ENCODE data around the gene LCLAT1. TPM values are rescaled to one million over a fixed set of nuclear protein-coding genes. Genes with fewer than 3 reads are reported as not detected.

The LCLAT1 gene
- polyA plus RNA-seq, 1 of the 3 experiments (the other 2 are of a cell fraction) = 6.9 TPM

DNA sequence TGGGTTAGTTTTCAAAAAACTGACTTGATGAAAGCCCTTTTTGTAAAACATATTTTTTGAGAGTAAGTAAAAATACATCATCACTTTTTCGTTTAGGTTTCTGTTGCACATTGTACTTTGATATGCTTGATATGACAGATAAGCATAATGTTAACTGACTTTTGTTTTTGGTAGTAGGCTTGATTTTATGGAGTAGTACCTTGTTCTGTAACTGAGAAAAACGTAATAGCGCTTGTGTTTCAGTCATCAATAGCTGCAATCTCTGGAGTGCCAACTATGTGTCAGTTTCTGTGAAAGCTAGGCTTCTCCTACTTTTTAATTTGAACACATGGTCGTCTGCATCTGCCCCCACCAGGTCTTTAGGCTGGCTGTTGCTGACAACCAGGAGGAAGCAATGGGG lies 1.3 kb downstream of the LCLAT1 start:
- no peaks in the 10 kb centered on the region for H3F3A ChIP-seq (replicated peaks; ENCODE audit: insufficient read depth)
- no peak for TF ChIP-seq SMC3 (IDR thresholded peaks at IDR 0.05; ENCODE audit: low read depth, low read length)
- TF ChIP-seq, protein P1, sequence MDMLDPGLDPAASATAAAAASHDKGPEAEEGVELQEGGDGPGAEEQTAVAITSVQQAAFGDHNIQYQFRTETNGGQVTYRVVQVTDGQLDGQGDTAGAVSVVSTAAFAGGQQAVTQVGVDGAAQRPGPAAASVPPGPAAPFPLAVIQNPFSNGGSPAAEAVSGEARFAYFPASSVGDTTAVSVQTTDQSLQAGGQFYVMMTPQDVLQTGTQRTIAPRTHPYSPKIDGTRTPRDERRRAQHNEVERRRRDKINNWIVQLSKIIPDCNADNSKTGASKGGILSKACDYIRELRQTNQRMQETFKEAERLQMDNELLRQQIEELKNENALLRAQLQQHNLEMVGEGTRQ (IDR thresholded peaks at IDR 0.05; ENCODE audit: borderline replicate concordance, low read depth, low read length) = no peak
- no peak for TF ChIP-seq JUND (IDR thresholded peaks at IDR 0.05)
- TF ChIP-seq, protein P2, sequence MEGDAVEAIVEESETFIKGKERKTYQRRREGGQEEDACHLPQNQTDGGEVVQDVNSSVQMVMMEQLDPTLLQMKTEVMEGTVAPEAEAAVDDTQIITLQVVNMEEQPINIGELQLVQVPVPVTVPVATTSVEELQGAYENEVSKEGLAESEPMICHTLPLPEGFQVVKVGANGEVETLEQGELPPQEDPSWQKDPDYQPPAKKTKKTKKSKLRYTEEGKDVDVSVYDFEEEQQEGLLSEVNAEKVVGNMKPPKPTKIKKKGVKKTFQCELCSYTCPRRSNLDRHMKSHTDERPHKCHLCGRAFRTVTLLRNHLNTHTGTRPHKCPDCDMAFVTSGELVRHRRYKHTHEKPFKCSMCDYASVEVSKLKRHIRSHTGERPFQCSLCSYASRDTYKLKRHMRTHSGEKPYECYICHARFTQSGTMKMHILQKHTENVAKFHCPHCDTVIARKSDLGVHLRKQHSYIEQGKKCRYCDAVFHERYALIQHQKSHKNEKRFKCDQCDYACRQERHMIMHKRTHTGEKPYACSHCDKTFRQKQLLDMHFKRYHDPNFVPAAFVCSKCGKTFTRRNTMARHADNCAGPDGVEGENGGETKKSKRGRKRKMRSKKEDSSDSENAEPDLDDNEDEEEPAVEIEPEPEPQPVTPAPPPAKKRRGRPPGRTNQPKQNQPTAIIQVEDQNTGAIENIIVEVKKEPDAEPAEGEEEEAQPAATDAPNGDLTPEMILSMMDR (IDR thresholded peaks at IDR 0.05) = no peak
- no peak for TF ChIP-seq TAF1 (IDR thresholded peaks at IDR 0.05; ENCODE audit: borderline replicate concordance, low read depth, low read length)
- no peak for TF ChIP-seq NFIC (IDR thresholded peaks at IDR 0.05; ENCODE audit: borderline replicate concordance)
- TF ChIP-seq MEF2A (IDR thresholded peaks at IDR 0.05; ENCODE audit: borderline replicate concordance, low read depth) = no peak
- TF ChIP-seq, protein P3, sequence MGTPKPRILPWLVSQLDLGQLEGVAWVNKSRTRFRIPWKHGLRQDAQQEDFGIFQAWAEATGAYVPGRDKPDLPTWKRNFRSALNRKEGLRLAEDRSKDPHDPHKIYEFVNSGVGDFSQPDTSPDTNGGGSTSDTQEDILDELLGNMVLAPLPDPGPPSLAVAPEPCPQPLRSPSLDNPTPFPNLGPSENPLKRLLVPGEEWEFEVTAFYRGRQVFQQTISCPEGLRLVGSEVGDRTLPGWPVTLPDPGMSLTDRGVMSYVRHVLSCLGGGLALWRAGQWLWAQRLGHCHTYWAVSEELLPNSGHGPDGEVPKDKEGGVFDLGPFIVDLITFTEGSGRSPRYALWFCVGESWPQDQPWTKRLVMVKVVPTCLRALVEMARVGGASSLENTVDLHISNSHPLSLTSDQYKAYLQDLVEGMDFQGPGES (IDR thresholded peaks at IDR 0.05; ENCODE audit: low read depth, low read length) = no peak
- TF ChIP-seq FOSL2 (IDR thresholded peaks at IDR 0.05; ENCODE audit: borderline replicate concordance, low read depth) = no peak
- TF ChIP-seq TEAD4 (IDR thresholded peaks at IDR 0.05; ENCODE audit: borderline replicate concordance, insufficient read depth) = no peak
- TF ChIP-seq EP300 (IDR thresholded peaks at IDR 0.05; ENCODE audit: borderline replicate concordance in 1 of 2, low read depth in 1 of 2, low read length in 1 of 2) = no peak
- TF ChIP-seq RAD21 (IDR thresholded peaks at IDR 0.05; ENCODE audit: low read length) = no peak
- TF ChIP-seq GABPA (IDR thresholded peaks at IDR 0.05; ENCODE audit: low read depth) = no peak
- TF ChIP-seq, protein P4, sequence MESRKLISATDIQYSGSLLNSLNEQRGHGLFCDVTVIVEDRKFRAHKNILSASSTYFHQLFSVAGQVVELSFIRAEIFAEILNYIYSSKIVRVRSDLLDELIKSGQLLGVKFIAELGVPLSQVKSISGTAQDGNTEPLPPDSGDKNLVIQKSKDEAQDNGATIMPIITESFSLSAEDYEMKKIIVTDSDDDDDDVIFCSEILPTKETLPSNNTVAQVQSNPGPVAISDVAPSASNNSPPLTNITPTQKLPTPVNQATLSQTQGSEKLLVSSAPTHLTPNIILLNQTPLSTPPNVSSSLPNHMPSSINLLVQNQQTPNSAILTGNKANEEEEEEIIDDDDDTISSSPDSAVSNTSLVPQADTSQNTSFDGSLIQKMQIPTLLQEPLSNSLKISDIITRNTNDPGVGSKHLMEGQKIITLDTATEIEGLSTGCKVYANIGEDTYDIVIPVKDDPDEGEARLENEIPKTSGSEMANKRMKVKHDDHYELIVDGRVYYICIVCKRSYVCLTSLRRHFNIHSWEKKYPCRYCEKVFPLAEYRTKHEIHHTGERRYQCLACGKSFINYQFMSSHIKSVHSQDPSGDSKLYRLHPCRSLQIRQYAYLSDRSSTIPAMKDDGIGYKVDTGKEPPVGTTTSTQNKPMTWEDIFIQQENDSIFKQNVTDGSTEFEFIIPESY (IDR thresholded peaks at IDR 0.05; ENCODE audit: borderline replicate concordance, low read depth) = no peak
- no peak for TF ChIP-seq RXRA (IDR thresholded peaks at IDR 0.05; ENCODE audit: borderline replicate concordance, low read depth)
- TF ChIP-seq, protein P5, sequence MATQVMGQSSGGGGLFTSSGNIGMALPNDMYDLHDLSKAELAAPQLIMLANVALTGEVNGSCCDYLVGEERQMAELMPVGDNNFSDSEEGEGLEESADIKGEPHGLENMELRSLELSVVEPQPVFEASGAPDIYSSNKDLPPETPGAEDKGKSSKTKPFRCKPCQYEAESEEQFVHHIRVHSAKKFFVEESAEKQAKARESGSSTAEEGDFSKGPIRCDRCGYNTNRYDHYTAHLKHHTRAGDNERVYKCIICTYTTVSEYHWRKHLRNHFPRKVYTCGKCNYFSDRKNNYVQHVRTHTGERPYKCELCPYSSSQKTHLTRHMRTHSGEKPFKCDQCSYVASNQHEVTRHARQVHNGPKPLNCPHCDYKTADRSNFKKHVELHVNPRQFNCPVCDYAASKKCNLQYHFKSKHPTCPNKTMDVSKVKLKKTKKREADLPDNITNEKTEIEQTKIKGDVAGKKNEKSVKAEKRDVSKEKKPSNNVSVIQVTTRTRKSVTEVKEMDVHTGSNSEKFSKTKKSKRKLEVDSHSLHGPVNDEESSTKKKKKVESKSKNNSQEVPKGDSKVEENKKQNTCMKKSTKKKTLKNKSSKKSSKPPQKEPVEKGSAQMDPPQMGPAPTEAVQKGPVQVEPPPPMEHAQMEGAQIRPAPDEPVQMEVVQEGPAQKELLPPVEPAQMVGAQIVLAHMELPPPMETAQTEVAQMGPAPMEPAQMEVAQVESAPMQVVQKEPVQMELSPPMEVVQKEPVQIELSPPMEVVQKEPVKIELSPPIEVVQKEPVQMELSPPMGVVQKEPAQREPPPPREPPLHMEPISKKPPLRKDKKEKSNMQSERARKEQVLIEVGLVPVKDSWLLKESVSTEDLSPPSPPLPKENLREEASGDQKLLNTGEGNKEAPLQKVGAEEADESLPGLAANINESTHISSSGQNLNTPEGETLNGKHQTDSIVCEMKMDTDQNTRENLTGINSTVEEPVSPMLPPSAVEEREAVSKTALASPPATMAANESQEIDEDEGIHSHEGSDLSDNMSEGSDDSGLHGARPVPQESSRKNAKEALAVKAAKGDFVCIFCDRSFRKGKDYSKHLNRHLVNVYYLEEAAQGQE (IDR thresholded peaks at IDR 0.05; ENCODE audit: low read depth, low read length) = no peak
- TF ChIP-seq USF1 (IDR thresholded peaks at IDR 0.05; ENCODE audit: borderline replicate concordance, low read depth) = no peak
- no peak for TF ChIP-seq FOXJ3 (CRISPR knock-in tag; IDR thresholded peaks at IDR 0.05)
- TF ChIP-seq RFX5 (IDR thresholded peaks at IDR 0.05; ENCODE audit: low read length) = no peak
- no peak for TF ChIP-seq TCF12 (IDR thresholded peaks at IDR 0.05)
- POLR2A ChIA-PET = interaction anchor here (2.1 kb wide), 1 partner anchor 11 kb away, joined by 8 read pairs; no protein-coding TSS in a partner anchor
- H3K27me3 ChIP-seq (ENCODE audit: insufficient read depth) = no peaks in the 10 kb centered on the region
- H4K20me1 ChIP-seq (ENCODE audit: insufficient read depth) = no peaks in the 10 kb centered on the region
- peak overlapping the region; percentile 88 for H3K9ac ChIP-seq
- peaks cover 41% of the 10 kb centered on the region for H3K79me2 ChIP-seq (ENCODE audit: insufficient read depth)
- no peaks in the 10 kb centered on the region for H3K9me3 ChIP-seq
- peaks cover 3% of the 10 kb centered on the region in 2 experiments for H3K36me3 ChIP-seq (replicated peaks in 1 of 2; ENCODE audit: control insufficient read depth in 1 of 2, insufficient read depth in 2 of 2, low read length in 1 of 2)
- CTCF ChIA-PET = interaction anchor here (1.0 to 2.2 kb wide), 2 partner anchors 218 to 283 kb away, joined by 4 to 8 read pairs; no protein-coding TSS in a partner anchor
- H3K4me1 ChIP-seq (ENCODE audit: control insufficient read depth in 1 of 2, insufficient read depth in 2 of 2, low read depth in 1 of 2, low read length in 1 of 2) = peaks cover 0 to 23% of the 10 kb centered on the region in 2 experiments; a peak in 2 of 4 replicates
- H2AFZ ChIP-seq (ENCODE audit: low read depth) = peak overlapping the region; percentile 93; the same call in 1 of the 2 replicates
- H3K9me2 ChIP-seq = no peaks in the 10 kb centered on the region
- WGBS (ENCODE audit: low lambda C conversion rate) = 73% methylated on average over 4 of the region's 4 CpGs
- peak overlapping the region; percentile 97 to 98 for H3K4me3 ChIP-seq (ENCODE audit: low read depth in 2 of 2, low read length in 1 of 2)
- H3K27ac ChIP-seq (ENCODE audit: low read depth in 2 of 2, low read length in 1 of 2) = no peak overlapping the region
- H3K4me2 ChIP-seq = peak overlapping the region; percentile 86
- DNase-seq = no peak
